Ectodermal cell (in vitro differentiated cells): ENCODE results near the gene NFE2L2.
"Not testable (repeated sequence)": the region's sequence is repeated elsewhere in the genome, so short reads cannot be mapped to it uniquely, and the experiment has no call there.

Source experiments
- H3K27ac ChIP-seq: 2 replicates; pipeline ENCODE4 v1.7.0; 2013; ENCODE audit warnings: mild to moderate bottlenecking, low read depth, low read length; ENCODE audit not compliant: insufficient read depth, poor library complexity, severe bottlenecking
- H3K27me3 ChIP-seq: 2 replicates; pipeline ENCODE4 v1.7.0; 2013; ENCODE audit warnings: mild to moderate bottlenecking, low read length; ENCODE audit not compliant: insufficient read depth, control insufficient read depth, poor library complexity, severe bottlenecking
- H3K36me3 ChIP-seq: one replicate; pipeline ENCODE4 v1.7.0; 2013; ENCODE audit warnings: low read length; ENCODE audit not compliant: control insufficient read depth, insufficient read depth
- H3K4me1 ChIP-seq: one replicate; pipeline ENCODE4 v1.7.0; 2013; ENCODE audit warnings: low read length; ENCODE audit not compliant: control insufficient read depth, insufficient read depth
- H3K4me3 ChIP-seq: 2 replicates; pipeline ENCODE4 v1.7.0; 2013; ENCODE audit warnings: low read depth, low read length, control low read depth; ENCODE audit not compliant: insufficient read depth
- H3K9me3 ChIP-seq: 2 replicates; pipeline ENCODE4 v1.7.0; 2013; ENCODE audit warnings: mild to moderate bottlenecking, low read length, moderate library complexity; ENCODE audit not compliant: control insufficient read depth
- WGBS, 2 experiments: methylation state at CpG; one replicate each; pipeline ENCODE4 v1.1.7; 2013; ENCODE audit warnings: missing lambda C conversion rate in 2 of 2; 5-methylcytosine and 5-hydroxymethylcytosine counted together

The NFE2L2 gene

DNA sequence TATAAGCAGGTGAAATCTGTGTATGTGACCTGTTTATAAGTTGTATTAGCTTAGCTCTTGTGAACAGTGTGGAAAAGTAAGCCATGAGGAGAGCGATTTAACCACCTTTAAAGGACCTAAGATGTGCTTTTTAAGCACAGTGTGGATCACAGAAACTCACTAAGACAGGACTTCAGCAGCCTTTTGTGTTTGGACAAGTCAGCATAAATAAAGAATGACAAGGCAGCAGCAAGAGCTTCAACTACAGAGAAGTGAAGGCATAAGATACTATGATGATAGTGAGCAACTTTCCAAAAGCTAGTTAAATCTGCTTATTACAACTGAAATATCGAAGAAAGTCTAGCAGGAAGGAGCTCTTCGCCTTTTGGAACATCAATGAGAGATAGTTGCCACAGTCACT, 43.0 kb downstream of the NFE2L2 start:
- no peaks in the 10 kb centered on the region for H3K9me3 ChIP-seq
- no peak overlapping the region for H3K27ac ChIP-seq
- H3K27me3 ChIP-seq: no peaks in the 10 kb centered on the region
- H3K4me1 ChIP-seq: no peaks in the 10 kb centered on the region
- H3K36me3 ChIP-seq: peaks cover 54% of the 10 kb centered on the region
- WGBS, 2 experiments: 95 to 97% methylated on average over 3 of the region's 3 CpGs
- H3K4me3 ChIP-seq: no peak overlapping the region

DNA sequence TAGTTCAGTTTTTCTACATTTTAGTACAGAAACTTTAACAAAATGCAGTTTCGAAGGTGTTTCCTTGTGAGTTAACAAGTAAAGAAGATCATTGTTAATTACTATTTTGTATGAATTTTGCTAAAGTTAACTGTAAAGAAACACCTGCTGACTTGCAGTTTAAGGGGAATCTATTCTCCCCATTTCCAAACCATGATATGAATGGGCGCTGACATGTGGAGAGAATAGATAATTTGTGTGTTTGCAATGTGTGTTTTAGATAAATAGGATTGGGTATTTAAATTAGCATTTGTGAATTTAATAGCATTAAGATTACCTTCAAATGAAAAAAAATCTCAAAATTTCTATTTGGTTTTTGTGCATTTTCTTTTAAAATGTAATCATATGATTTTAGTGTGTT, 44.7 kb downstream of the NFE2L2 start:
- H3K27me3 ChIP-seq, H3K4me3 ChIP-seq, H3K9me3 ChIP-seq, H3K4me1 ChIP-seq, H3K27ac ChIP-seq: not testable (repeated sequence)
- peaks cover 60% of the 10 kb centered on the region for H3K36me3 ChIP-seq
- 96% methylated on average over 2 of the region's 2 CpGs; no CpG with 5 or more reads in 1 of the 2 experiments for WGBS, 2 experiments

GRCh38 chr2:177217247-177217843, 47.2 kb downstream of the NFE2L2 start:
- no peaks in the 10 kb centered on the region for H3K9me3 ChIP-seq
- no peak overlapping the region for H3K27ac ChIP-seq
- H3K4me1 ChIP-seq: no peaks in the 10 kb centered on the region
- peaks cover 48% of the 10 kb centered on the region for H3K36me3 ChIP-seq
- H3K4me3 ChIP-seq: no peak overlapping the region
- 94 to 99% methylated on average over 4 to 5 of the region's 5 CpGs for WGBS, 2 experiments
- no peaks in the 10 kb centered on the region for H3K27me3 ChIP-seq

GRCh38 chr2:177212891-177213856, 51.4 kb downstream of the NFE2L2 start:
- peaks cover 5% of the 10 kb centered on the region for H3K4me1 ChIP-seq
- WGBS, 2 experiments: 1% methylated on average over 72 to 73 of the region's 74 CpGs
- peaks cover 22% of the 10 kb centered on the region for H3K36me3 ChIP-seq
- H3K27me3 ChIP-seq: no peaks in the 10 kb centered on the region
- no peaks in the 10 kb centered on the region for H3K9me3 ChIP-seq
- H3K27ac ChIP-seq: peak overlapping the region; percentile 99
- peak overlapping the region; percentile 95 for H3K4me3 ChIP-seq

DNA sequence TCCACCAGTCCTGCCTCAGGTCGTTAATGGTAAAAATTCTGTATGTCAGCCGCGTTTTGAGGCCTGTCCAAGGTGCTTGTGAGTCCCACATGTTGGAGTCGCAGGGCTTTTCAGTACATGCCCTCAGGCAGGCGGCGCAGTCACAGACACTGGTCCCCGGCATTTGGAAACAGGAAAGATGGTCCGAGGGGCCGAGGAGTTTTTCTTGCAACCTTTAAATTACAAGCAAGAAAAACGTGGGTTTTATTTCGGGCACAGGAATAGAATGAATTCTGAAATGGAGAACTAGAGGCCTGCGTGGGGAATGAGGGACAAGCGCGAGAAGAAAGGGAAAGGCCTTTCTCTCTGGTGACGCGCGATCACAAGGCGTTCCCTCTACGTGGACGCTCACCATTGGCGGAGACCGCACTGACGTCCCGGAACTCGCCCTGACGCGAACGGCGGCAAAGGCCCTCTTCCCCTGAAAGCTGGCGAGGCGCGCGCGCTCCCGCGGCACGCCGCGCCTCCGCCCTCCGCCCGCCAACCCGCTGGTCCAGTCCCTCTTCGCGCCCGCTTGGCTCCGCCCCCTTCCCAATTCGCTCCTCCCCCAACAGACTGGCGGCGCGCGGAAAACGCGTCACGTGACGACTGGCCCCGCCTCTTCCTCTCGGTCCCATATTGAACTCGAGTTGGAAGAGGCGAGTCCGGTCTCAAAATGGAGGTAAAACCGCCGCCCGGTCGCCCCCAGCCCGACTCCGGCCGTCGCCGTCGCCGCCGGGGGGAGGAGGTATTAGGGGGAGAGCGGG, 52.2 kb downstream of the NFE2L2 start, which contains the start of gene HNRNPA3:
Gene HNRNPA3, plus strand, starts transcription at position 689 of the 785 bp plus-strand sequence. Its CDS starts 6 bp downstream, at position 695.
- Histone ChIP-seq H3K9me3 (no peaks in the 10 kb centered on the region), H3K36me3 (peaks cover 13% of the 10 kb centered on the region), H3K27ac (peak within 1 kb of the TSS; percentile 99), H3K4me1 (peaks cover 5% of the 10 kb centered on the region), H3K27me3 (no peaks in the 10 kb centered on the region), H3K4me3 (peak within 1 kb of the TSS; percentile 95)
- WGBS, 2 experiments: 0 to 1% methylated on average over 74 of the region's 74 CpGs

DNA sequence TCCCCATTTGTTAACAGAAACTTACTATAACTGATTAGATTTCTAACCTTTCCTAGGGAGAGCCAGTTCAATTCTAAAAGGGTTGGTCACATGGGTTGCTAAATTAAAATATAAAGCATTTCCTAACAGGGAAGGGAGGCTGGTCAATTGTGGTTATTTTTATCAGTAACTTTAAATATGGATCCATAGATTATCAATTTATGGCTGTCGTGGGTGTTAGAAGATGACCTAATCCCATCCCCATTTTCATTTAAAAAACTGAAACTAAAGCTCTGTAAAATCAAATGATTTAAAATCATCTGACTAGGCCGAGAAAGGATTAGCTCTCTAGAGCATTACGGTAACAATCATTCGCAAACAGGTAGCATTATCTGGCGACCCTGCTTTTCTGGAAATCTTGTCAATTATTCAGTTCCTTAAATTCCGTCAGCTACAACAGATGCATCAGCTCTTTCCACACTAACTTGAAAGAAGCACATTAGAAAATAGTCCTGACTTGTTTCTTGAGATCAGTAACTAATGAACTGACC, 52.9 kb downstream of the NFE2L2 start:
- Histone ChIP-seq H3K36me3 (peaks cover 6% of the 10 kb centered on the region), H3K9me3 (no peaks in the 10 kb centered on the region), H3K4me3 (peak overlapping the region; percentile 55), H3K4me1 (peaks cover 5% of the 10 kb centered on the region), H3K27ac (peak overlapping the region; percentile 98), H3K27me3 (no peaks in the 10 kb centered on the region)
- 40 to 42% methylated on average over 6 of the region's 6 CpGs for WGBS, 2 experiments

DNA sequence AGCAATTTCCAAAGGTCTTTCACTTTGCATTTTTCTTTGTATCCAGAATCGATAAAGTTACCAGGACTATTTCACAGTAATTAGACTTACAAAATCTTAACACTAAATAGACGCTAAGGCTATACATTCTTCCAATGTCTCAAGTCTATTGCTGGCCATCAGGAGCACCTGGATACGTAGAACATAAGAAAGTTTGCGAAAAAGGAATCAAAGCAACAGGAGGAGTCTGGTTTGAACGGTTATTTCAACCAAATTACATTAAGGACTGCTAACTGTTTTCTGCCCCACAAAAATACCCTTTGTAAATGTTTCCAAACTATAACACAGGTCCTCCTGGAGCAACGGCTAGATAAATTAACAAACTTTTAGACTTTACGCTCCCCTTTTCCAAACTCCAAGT, 53.4 kb downstream of the NFE2L2 start:
- Histone ChIP-seq H3K36me3 (peaks cover 2% of the 10 kb centered on the region), H3K9me3 (no peaks in the 10 kb centered on the region), H3K4me1 (peaks cover 5% of the 10 kb centered on the region), H3K4me3 (peak overlapping the region; percentile 55), H3K27ac (peak overlapping the region; percentile 98), H3K27me3 (no peaks in the 10 kb centered on the region)
- WGBS, 2 experiments: 82 to 87% methylated on average over 7 of the region's 7 CpGs

- Histone ChIP-seq H3K9me3 (no peaks in the 10 kb centered on the region), H3K27me3 (no peaks in the 10 kb centered on the region), H3K4me1 (peaks cover 12% of the 10 kb centered on the region), H3K27ac (no peak overlapping the region), H3K36me3 (no peaks in the 10 kb centered on the region), H3K4me3 (no peak overlapping the region)
- WGBS, 2 experiments: 91 to 97% methylated on average over 2 of the region's 2 CpGs
Measured at GRCh38 chr2:177207101-177207500, 57.4 kb downstream of the NFE2L2 start.

DNA sequence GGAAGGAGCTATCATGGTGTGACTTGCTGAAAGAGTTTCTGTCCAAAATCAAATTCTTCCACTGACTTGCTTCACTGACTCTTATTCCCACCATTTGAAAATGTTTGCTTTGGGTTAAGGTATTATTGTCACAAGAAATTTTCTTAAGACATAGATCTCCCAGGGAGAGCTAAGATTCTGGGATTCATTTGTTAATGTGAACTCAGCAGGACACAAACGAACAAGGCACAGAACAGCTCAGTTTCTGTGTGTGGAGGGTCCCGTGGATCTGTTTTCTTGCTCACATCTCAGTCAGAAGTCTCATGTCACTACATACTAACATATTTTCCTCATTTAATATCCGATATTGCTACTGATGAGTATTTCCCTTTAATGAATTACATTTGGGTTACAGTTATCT, 60.1 kb downstream of the NFE2L2 start:
- H3K27me3 ChIP-seq: no peaks in the 10 kb centered on the region
- peaks cover 8% of the 10 kb centered on the region for H3K4me1 ChIP-seq
- WGBS, 2 experiments: 11 to 25% methylated on average over 3 of the region's 3 CpGs
- no peaks in the 10 kb centered on the region for H3K9me3 ChIP-seq
- no peak overlapping the region for H3K27ac ChIP-seq
- H3K36me3 ChIP-seq: no peaks in the 10 kb centered on the region
- no peak overlapping the region for H3K4me3 ChIP-seq
